GM18505 (cell line): ENCODE results near the gene WWC1.
"Not testable (repeated sequence)": the region's sequence is repeated elsewhere in the genome, so short reads cannot be mapped to it uniquely, and the experiment has no call there.

Experiments used
- ATAC-seq: cut with Tn5 transposase; IDR thresholded peaks from one replicate; pipeline ENCODE4 v1.9.1; 2021; ENCODE audit not compliant: unreplicated experiment
- POLR2A ChIP-seq: IDR thresholded peaks from 4 replicates; pipeline ENCODE4 v1.6.1; 2011; ENCODE audit warnings: borderline replicate concordance; ENCODE audit not compliant: insufficient read depth, insufficient read length; ENCODE audit errors: extremely low read depth

Gene WWC1

GRCh38 chr5:168269937-168270330, 21.5 kb upstream of the WWC1 start:
- ATAC-seq, result no peak
- no peak for TF ChIP-seq POLR2A

DNA sequence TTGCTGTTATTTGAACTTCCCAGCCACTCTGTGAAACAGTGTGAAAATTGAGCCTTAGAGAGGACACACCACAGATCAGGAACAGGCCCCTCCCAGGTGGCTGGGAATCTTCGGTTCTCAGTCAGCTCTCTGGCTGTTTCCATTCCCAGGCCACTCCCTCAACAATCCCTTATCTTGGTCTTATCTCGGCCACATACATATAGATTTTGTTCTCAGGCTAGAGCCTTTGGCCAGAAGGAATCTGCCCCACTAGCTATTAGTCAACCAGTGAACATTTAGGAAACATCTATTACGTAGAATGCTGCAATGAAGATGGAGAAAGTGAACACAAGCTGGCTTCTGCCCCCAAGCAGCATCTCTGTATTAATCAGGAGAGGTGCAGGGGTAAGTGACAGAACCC, 21.0 kb upstream of the WWC1 start:
- ATAC-seq, result no peak

DNA sequence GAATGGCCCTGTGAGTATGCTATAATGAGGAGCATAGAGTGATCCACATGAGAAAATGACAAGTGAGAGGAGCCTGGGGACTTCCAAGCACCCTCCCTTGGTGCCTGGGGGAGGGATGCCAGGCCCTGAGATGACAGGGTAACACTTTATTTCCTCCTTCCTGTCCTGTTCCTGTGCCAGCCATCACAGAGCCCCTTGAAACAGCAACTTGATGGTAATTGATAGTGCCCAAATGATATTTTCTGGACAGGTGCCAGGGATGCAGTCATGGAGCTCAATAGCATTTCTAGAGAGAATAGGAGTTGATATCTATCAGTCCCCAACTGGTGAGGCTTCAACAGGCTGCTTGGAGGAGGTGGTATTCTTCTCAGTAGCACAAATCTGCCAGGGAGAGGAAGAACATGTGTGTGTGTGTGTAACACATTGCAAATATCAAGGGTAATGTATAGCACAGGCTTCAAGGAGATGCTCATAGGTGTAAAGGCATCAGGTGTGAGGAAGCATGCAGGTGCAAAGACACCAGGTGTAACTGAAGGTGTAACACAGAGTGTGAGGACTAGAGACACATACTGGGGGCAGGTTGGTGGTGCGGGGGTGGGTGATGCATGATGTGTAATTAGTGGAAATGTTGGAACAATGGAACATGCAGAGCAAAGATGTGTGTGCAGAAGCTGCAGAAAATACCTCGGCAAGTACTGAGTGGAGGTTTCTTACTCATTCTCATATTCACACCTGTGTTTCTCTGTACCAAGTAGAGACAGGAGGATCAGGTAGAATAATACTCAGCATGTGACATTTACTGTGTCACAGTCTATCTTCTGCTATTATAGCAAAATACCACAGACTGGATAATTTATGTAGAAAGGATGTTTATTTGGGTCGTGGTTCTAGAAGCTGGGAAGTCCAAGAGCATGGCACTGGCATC, 18.1 kb upstream of the WWC1 start:
- no peak for TF ChIP-seq POLR2A

More for the DNA sequence above, 21.0 kb upstream of the WWC1 start:
- TF ChIP-seq POLR2A, result no peak

GRCh38 chr5:168274406-168274805, 17.0 kb upstream of the WWC1 start:
- no peak for ATAC-seq
- TF ChIP-seq POLR2A, result no peak

More for the DNA sequence above, 18.1 kb upstream of the WWC1 start:
- no peak for ATAC-seq

DNA sequence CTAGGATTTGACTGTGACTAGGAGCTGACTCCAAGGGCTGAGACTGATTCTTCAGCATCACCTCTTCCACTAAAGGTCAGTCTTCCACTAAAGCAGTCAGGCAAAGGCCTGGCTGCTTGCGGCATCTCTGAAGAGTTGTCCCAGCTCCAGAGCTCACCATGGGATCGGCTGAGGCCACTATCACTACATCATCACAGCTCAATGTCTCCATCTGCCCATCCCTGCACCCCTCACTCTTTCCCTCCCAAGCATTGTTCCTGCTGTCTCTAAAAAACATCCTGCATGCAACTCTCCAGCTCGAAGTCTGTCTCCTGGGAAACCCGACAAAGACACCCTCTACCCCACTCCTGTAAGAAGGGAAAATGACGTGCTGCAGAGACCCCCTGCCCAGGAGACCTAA, 15.5 kb upstream of the WWC1 start:
- ATAC-seq, result no peak
- no peak for TF ChIP-seq POLR2A

DNA sequence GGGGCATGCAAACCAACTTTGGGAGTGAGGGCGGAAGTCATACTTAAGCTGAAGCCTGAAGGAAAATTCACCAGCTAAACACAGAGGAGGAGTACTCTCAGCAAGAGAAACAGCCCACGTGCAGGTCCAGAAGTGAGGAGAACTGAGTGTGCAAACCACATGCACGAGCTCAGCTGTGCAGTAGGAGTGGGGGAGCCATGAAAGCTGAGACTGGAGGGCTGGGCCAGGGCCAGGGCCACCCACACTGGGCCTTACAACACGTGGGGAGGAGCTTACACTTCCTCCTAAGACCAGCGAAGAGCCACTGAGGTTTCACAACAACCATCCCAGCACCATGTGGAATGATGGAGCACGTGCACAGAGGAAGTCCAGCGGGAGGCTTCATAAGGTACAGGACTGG, 9.3 kb upstream of the WWC1 start:
- ATAC-seq, result no peak
- TF ChIP-seq POLR2A, result no peak

- no peak for ATAC-seq
- TF ChIP-seq POLR2A, result no peak
Measured at GRCh38 chr5:168284809-168285208, 6.6 kb upstream of the WWC1 start.

DNA sequence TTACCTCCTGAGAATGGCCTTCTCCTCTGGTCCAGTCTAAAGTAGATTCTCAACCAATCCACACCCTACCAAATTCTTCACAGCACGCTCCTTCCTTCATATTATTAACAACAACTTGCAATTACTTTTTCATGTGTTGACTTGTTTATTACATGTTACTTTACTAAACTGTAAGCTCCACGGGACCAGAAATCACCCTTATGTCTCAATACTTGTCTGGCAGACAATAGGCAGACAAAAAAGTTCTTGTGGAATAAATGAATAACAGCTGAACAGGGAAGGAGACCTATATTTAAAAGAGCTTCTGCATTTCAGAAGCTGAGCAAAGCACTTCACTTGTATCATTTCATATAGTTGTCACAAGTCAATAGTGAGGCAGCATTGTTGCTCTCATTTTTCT, 5.7 kb upstream of the WWC1 start:
- no peak for TF ChIP-seq POLR2A
- ATAC-seq, result no peak

- TF ChIP-seq POLR2A, result no peak
- no peak for ATAC-seq
Measured at GRCh38 chr5:168286386-168286785, 5.1 kb upstream of the WWC1 start.

DNA sequence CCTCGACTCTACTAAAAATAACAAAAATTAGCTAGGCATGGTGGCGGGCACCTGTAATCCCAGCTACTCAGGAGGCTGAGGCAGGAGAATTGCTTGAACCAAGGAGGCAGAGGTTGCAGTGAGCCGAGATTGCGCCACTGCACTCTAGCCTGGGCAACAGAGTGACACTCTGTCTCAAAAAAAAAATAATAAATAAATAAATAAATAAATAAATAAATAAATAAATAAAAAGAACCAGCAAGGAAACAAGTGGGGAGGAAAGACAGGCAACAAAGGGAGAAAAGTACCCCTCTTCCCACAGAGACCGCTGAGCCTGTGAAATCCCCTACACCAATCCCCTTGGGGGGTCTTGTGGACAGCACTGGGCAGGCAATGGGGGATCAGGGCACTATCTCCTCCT, 4.6 kb upstream of the WWC1 start:
- not testable (repeated sequence) for ATAC-seq

DNA sequence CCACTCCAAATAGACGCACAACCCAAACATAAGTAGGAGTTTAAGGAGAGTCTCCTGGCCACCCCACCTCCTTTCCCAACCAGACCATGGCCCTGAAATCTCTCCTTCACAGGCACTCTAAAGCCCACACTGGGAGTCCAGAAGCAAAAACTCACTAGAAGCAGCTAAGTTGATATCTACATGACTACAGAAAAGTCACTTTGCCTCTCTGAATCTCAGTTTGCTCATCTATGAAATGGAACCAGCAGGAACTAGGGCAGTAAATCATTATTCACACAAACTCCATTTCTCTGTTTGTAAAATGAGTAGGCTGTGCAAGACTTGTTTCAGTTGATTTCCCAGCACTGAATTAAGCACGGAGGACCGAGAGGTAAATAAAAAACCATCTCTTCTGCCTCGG, 4.1 kb upstream of the WWC1 start:
- ATAC-seq, result no peak
- no peak for TF ChIP-seq POLR2A

- no peak for ATAC-seq
- TF ChIP-seq POLR2A, result no peak
Measured at GRCh38 chr5:168288349-168289245, 2.8 kb upstream of the WWC1 start.

DNA sequence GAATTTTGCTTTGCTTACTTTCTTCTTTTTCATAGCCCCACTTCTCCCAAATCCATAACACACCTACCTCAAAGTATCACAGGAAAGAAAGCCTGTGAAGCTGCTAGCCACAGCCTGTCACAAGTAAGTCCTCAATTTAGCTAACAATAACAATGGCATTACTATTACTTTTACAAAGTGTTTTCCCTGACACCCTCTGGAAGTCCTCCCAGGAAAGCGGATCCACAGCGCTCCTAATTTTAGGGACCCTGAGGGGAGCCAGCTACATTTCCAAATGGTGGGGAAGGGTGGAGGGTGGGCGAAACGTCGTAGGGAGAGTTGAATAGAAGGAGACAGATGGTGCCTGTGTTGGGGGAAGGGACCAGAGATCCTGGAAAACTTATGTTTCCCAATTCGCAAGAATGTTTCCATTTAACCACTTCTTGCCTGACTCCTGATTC, 523 bp upstream of the WWC1 start:
- no peak for TF ChIP-seq POLR2A
- no peak for ATAC-seq
